Glutamatergic neuron (in vitro differentiated cells): ENCODE results near the gene APOL2. TPM values are rescaled to one million over a fixed set of nuclear protein-coding genes. Genes with fewer than 3 reads are reported as not detected.

Experiments
- DNase-seq: peaks from one replicate; pipeline ENCODE4 v3.0.0; 2022
- H3K27ac Mint-ChIP-seq: one replicate; pipeline ENCODE4 v1.8.0; 2020; ENCODE audit warnings: mild to moderate bottlenecking, mixed read lengths, inconsistent platforms; ENCODE audit not compliant: unreplicated experiment
- H3K27me3 Mint-ChIP-seq: one replicate; pipeline ENCODE4 v1.8.0; 2020; ENCODE audit warnings: mild to moderate bottlenecking, moderate library complexity, mixed read lengths, inconsistent platforms; ENCODE audit not compliant: unreplicated experiment
- H3K36me3 Mint-ChIP-seq: one replicate; pipeline ENCODE4 v1.8.0; 2020; ENCODE audit warnings: mild to moderate bottlenecking, mixed read lengths, inconsistent platforms; ENCODE audit not compliant: unreplicated experiment
- H3K4me1 Mint-ChIP-seq: one replicate; pipeline ENCODE4 v1.8.0; 2020; ENCODE audit warnings: mild to moderate bottlenecking, low read depth, mixed read lengths, inconsistent platforms; ENCODE audit not compliant: unreplicated experiment
- H3K4me3 Mint-ChIP-seq: one replicate; pipeline ENCODE4 v1.8.0; 2020; ENCODE audit warnings: mild to moderate bottlenecking, mixed read lengths, inconsistent platforms; ENCODE audit not compliant: unreplicated experiment
- H3K9me3 Mint-ChIP-seq: one replicate; pipeline ENCODE4 v1.8.0; 2020; ENCODE audit warnings: mild to moderate bottlenecking, moderate library complexity, mixed read lengths, inconsistent platforms; ENCODE audit not compliant: unreplicated experiment
- total RNA-seq: library from RNA; stranded (reverse); fragmentation: NEBNext Ultra II Directional; extraction: Animal tissue kit (Norgen Biotek cat#: 25700); gene quantifications from one replicate; pipeline ENCODE4 v1.2.1, GENCODE V29; 2021; ENCODE audit not compliant: unreplicated experiment
- TF ChIP-seq, protein P1 (sequence below): fragments of 200-600 bp; sonication (generic); IDR thresholded peaks from one replicate; pipeline ENCODE4 v1.5.0; 2021; ENCODE audit not compliant: partially characterized antibody, unreplicated experiment

APOL2 gene
- total RNA-seq, 1 donor from 2014 or later, result not detected

GRCh38 chr22:36226189-36226588 is 13.1 kb downstream of the APOL2 start:
- Mint-ChIP-seq H3K9me3 (peaks cover 5% of the 10 kb centered on the region), H3K4me3 (no peak overlapping the region), H3K27ac (no peak overlapping the region), H3K36me3 (no peaks in the 10 kb centered on the region), H3K4me1 (peaks cover 2% of the 10 kb centered on the region), H3K27me3 (no peaks in the 10 kb centered on the region)
- DNase-seq, result no peak
- TF ChIP-seq, protein P1, sequence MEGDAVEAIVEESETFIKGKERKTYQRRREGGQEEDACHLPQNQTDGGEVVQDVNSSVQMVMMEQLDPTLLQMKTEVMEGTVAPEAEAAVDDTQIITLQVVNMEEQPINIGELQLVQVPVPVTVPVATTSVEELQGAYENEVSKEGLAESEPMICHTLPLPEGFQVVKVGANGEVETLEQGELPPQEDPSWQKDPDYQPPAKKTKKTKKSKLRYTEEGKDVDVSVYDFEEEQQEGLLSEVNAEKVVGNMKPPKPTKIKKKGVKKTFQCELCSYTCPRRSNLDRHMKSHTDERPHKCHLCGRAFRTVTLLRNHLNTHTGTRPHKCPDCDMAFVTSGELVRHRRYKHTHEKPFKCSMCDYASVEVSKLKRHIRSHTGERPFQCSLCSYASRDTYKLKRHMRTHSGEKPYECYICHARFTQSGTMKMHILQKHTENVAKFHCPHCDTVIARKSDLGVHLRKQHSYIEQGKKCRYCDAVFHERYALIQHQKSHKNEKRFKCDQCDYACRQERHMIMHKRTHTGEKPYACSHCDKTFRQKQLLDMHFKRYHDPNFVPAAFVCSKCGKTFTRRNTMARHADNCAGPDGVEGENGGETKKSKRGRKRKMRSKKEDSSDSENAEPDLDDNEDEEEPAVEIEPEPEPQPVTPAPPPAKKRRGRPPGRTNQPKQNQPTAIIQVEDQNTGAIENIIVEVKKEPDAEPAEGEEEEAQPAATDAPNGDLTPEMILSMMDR, result no peak

- Mint-ChIP-seq H3K27ac (no peak overlapping the region), H3K36me3 (no peaks in the 10 kb centered on the region), H3K27me3 (no peaks in the 10 kb centered on the region), H3K4me1 (peaks cover 2% of the 10 kb centered on the region), H3K4me3 (no peak overlapping the region), H3K9me3 (peaks cover 5% of the 10 kb centered on the region)
- no peak for DNase-seq
- TF ChIP-seq, protein P1, result no peak
Measured at GRCh38 chr22:36225333-36225922, 13.9 kb downstream of the APOL2 start.

DNA sequence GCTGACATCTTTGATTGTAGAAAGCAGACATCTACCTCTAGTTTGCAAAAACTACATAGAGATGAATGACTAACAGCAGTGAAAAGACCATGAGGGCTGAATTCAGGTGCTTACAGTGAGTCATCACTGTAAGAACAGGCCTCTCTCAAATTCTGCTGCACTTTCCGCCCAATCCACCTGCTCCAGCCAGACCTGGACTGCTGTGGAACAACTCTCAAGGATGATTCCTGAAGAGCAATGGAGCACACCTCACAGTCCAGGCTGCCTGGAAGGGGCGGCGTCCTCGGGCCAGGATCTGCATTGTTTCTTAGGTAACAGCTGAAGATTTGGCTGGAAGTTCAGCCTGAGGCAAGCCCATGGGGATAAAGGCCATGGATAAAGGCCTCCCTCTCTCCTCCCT is 15.1 kb downstream of the APOL2 start:
- no peak for DNase-seq
- H3K4me3 Mint-ChIP-seq, result no peak overlapping the region
- H3K36me3 Mint-ChIP-seq, result no peaks in the 10 kb centered on the region
- no peaks in the 10 kb centered on the region for H3K27me3 Mint-ChIP-seq
- H3K27ac Mint-ChIP-seq, result no peak overlapping the region
- H3K4me1 Mint-ChIP-seq, result peaks cover 2% of the 10 kb centered on the region
- TF ChIP-seq, protein P1, result no peak
- peaks cover 5% of the 10 kb centered on the region for H3K9me3 Mint-ChIP-seq

DNA sequence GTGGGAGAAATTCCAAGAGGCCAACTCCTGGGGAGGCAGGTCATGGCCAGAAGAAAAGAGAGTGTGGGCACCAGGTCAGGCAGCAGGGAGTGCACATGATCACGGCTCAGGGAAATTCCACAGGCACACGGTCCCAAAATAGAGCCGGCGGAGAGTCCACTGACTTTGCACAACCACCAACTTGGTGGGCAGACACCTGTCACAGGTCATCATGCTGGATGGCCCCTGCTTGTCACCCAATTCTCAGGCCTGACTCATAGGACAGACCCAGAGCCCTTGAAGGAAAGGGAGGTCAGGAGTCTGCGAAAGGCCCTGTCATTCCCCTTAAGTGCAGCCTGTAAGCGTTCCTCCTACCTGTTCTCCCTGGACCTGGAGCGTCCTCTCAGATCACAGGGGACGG is 15.8 kb downstream of the APOL2 start:
- TF ChIP-seq, protein P1, result no peak
- Mint-ChIP-seq H3K9me3 (peaks cover 5% of the 10 kb centered on the region), H3K4me1 (peaks cover 2% of the 10 kb centered on the region), H3K4me3 (no peak overlapping the region), H3K36me3 (no peaks in the 10 kb centered on the region), H3K27me3 (no peaks in the 10 kb centered on the region), H3K27ac (no peak overlapping the region)
- DNase-seq, result no peak

DNA sequence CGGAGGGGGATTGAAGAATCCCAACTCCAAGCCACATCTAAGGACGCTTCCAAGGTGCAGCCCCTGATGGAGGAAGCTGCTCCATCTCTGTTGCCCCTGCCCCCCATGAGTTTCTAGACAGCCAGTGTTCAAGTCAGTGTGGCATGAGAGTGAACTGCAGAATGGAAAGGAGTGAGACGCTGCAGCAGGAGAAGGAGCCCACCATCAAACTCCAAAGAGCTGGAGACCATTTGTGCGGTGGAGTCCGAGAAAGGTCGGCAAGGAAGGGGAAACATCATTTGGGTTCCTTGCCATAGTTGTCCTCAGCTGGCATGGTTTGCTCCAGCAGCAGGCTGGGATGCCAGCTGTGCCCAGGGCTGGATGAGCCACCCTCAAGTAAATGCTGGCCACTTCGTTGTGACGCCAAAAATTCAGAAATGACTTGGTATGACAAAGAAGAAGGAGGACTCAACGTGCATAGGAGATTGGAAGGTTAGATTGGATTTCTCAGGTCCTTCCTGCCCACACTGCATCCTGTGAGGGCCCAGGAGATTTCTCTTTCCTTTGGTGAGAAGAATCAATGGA is 16.4 kb downstream of the APOL2 start:
- DNase-seq, result no peak
- Mint-ChIP-seq H3K9me3 (peaks cover 5% of the 10 kb centered on the region), H3K4me3 (no peak overlapping the region), H3K27me3 (no peaks in the 10 kb centered on the region), H3K27ac (no peak overlapping the region), H3K4me1 (peaks cover 2% of the 10 kb centered on the region), H3K36me3 (no peaks in the 10 kb centered on the region)
- TF ChIP-seq, protein P1, result no peak
